K562 (cell line): Measurements from ENCODE around the gene C19orf44. TPM values are rescaled to one million over a fixed set of nuclear protein-coding genes. Genes with fewer than 3 reads are reported as not detected.

ENCODE experiments used
- AFF4 ChIP-seq: sonication (generic); formaldehyde crosslinking; IDR thresholded peaks from 2 replicates; pipeline ENCODE4 v1.8.0; 2023; ENCODE audit warnings: mild to moderate bottlenecking, missing genetic modification reagents
- BDP1 ChIP-seq: IDR thresholded peaks from 3 replicates; pipeline ENCODE4 v1.6.1; 2011; ENCODE audit not compliant: insufficient read length, insufficient read depth
- BMI1 ChIP-seq: fragments of 150-350 bp; IDR thresholded peaks from 2 replicates; pipeline ENCODE4 v1.6.1; 2014; ENCODE audit warnings: low read length
- EWSR1 ChIP-seq: fragments of 450-650 bp; IDR thresholded peaks from 2 replicates; pipeline ENCODE4 v1.6.1; 2018; ENCODE audit warnings: borderline replicate concordance, mild to moderate bottlenecking, low read depth, moderate library complexity; ENCODE audit not compliant: partially characterized antibody
- FOXK1 ChIP-seq: sonication (generic); formaldehyde crosslinking; IDR thresholded peaks from 2 replicates; pipeline ENCODE4 v1.8.0; 2022; ENCODE audit warnings: missing genetic modification reagents, mild to moderate bottlenecking, borderline replicate concordance
- HDAC1 ChIP-seq, 2 experiments: fragments of 450-650 bp; IDR thresholded peaks; 2 replicates each; pipeline ENCODE4 v1.6.1; 2016 to 2017; ENCODE audit warnings: inconsistent platforms in 1 of 2, mild to moderate bottlenecking in 1 of 2, moderate library complexity in 1 of 2
- HMG20A ChIP-seq: fragments of 450-650 bp; formaldehyde crosslinking; conservative IDR thresholded peaks from 2 replicates; pipeline ENCODE4 v1.4.0; 2020; ENCODE audit warnings: mild to moderate bottlenecking, mixed read lengths
- HOMEZ ChIP-seq: fragments of 250-450 bp; sonication (Bioruptor Pico); IDR thresholded peaks from 2 replicates; pipeline ENCODE4 v1.4.0; 2020; ENCODE audit warnings: mild to moderate bottlenecking, moderate library complexity
- JUNB ChIP-seq: fragments of 450-650 bp; formaldehyde crosslinking; conservative IDR thresholded peaks from 2 replicates; pipeline ENCODE4 v1.4.0; 2020; ENCODE audit warnings: mild to moderate bottlenecking
- MAX ChIP-seq: sonication (generic); formaldehyde crosslinking; IDR thresholded peaks from 2 replicates; pipeline ENCODE4 v1.9.0; 2022; ENCODE audit warnings: mild to moderate bottlenecking, missing genetic modification reagents
- NONO ChIP-seq, 2 experiments: fragments of 200-400 bp in 1 of 2; fragments of 450-650 bp in 1 of 2; formaldehyde crosslinking in 1 of 2; IDR thresholded peaks; 2 replicates each; pipeline ENCODE4 v1.6.1; 2017; ENCODE audit warnings: low read depth in 2 of 2, mild to moderate bottlenecking in 2 of 2, moderate library complexity in 2 of 2, low read length in 1 of 2
- OTX1 ChIP-seq: fragments of 450-650 bp; formaldehyde crosslinking; IDR thresholded peaks from 2 replicates; pipeline ENCODE4 v1.4.0; 2022; ENCODE audit warnings: mild to moderate bottlenecking
- PHTF2 ChIP-seq: fragments of 250-450 bp; sonication (Bioruptor Pico); IDR thresholded peaks from 2 replicates; pipeline ENCODE4 v1.5.0; 2021; ENCODE audit warnings: mild to moderate bottlenecking
- POLR3G ChIP-seq: IDR thresholded peaks from 2 replicates; pipeline ENCODE4 v1.6.1; 2011; ENCODE audit not compliant: insufficient read length, insufficient replicate concordance; ENCODE audit errors: extremely low read depth
- RBM34 ChIP-seq: fragments of 200-400 bp; formaldehyde crosslinking; IDR thresholded peaks from 2 replicates; pipeline ENCODE4 v1.6.1; 2018; ENCODE audit warnings: low read length, borderline replicate concordance; ENCODE audit not compliant: insufficient read depth
- SFPQ ChIP-seq: fragments of 200-400 bp; formaldehyde crosslinking; IDR thresholded peaks from 2 replicates; pipeline ENCODE4 v1.6.1; 2017; ENCODE audit warnings: mild to moderate bottlenecking, low read depth, low read length, moderate library complexity
- SMAD4 ChIP-seq: fragments of 250-450 bp; sonication (Bioruptor Pico); conservative IDR thresholded peaks from 2 replicates; pipeline ENCODE4 v1.8.0; 2021; ENCODE audit warnings: inconsistent platforms, mild to moderate bottlenecking, moderate library complexity
- ZBED1 ChIP-seq: IDR thresholded peaks from 2 replicates; pipeline ENCODE4 v1.6.1; 2014
- ZEB2 ChIP-seq: fragments of 450-650 bp; IDR thresholded peaks from 2 replicates; pipeline ENCODE4 v1.6.1; 2016
- ZNF134 ChIP-seq: fragments of 250-450 bp; sonication (Bioruptor Pico); conservative IDR thresholded peaks from 2 replicates; pipeline ENCODE4 v1.4.0; 2020
- ZNF140 ChIP-seq: fragments of 250-450 bp; sonication (Bioruptor Pico); IDR thresholded peaks from 2 replicates; pipeline ENCODE4 v1.8.0; 2021; ENCODE audit warnings: moderate library complexity, mild to moderate bottlenecking, inconsistent platforms
- ZNF311 ChIP-seq: fragments of 250-450 bp; sonication (Bioruptor Pico); IDR thresholded peaks from 2 replicates; pipeline ENCODE4 v1.4.0; 2020; ENCODE audit warnings: mild to moderate bottlenecking, moderate library complexity
- ZNF77 ChIP-seq: fragments of 250-450 bp; sonication (Bioruptor Pico); IDR thresholded peaks from 2 replicates; pipeline ENCODE4 v1.5.0; 2020
- polyA plus RNA-seq, 8 experiments: library from polyadenylated mRNA; depleted of rRNA in 4 of 8; stranded (reverse) in 5 of 8; unstranded in 3 of 8; fragments of >200 nt; fragmentation: Nextera tagmentation in 2 of 8; fragmentation: Illumina TruSeq in 1 of 8; extraction: Ambion mirVana in 2 of 8; extraction: Trizol in 1 of 8; gene quantifications; 2 replicates each; pipeline versions ENCODE4 v1.2.1 to v1.2.3, GENCODE V29; 2011 to 2014; ENCODE audit warnings: inconsistent platforms in 1 of 8, missing spikeins in 1 of 8
- total RNA-seq, 7 experiments: library from RNA; depleted of rRNA in 6 of 7; stranded (reverse); fragments of >200 nt in 6 of 7; fragmentation: Illumina TruSeq in 2 of 7; extraction: Trizol in 2 of 7; gene quantifications; 2 replicates each; pipeline versions ENCODE4 v1.2.1 to v1.2.3, GENCODE V29; 2011 to 2021; ENCODE audit warnings: low replicate concordance in 1 of 7

C19orf44 gene
- total and polyA plus RNA-seq, 9 of the 15 experiments (the other 6 are each of a cell fraction or from before 2014, with no cell fraction given) = 0.41 to 7.7 (median 3.5) TPM

GRCh38 chr19:16446724-16447368 is 49.3 kb upstream of the C19orf44 start (continued):
- TF ChIP-seq MAX (CRISPR knock-in tag) = peak; percentile 88
- TF ChIP-seq SMAD4 = no peak
- peak in 1 of 2 experiments; percentile 14; a peak in 1 of 4 replicates for TF ChIP-seq HDAC1 (IDR thresholded peaks at IDR 0.05)
- no peak for TF ChIP-seq HMG20A (CRISPR knock-in tag)
- no peak for TF ChIP-seq ZBED1
- no peak for TF ChIP-seq OTX1 (CRISPR knock-in tag)
- no peak for TF ChIP-seq BMI1
- no peak for TF ChIP-seq ZNF134 (CRISPR knock-in tag)
- TF ChIP-seq SFPQ = no peak
- no peak for TF ChIP-seq JUNB
- TF ChIP-seq EWSR1 = no peak
- no peak for TF ChIP-seq ZNF140 (CRISPR knock-in tag)
- TF ChIP-seq ZEB2 = no peak
- no peak for TF ChIP-seq PHTF2 (CRISPR knock-in tag)
- no peak for TF ChIP-seq AFF4 (CRISPR knock-in tag)
- TF ChIP-seq ZNF77 (CRISPR knock-in tag) = no peak
- TF ChIP-seq RBM34 = no peak
- no peak for TF ChIP-seq HOMEZ (CRISPR knock-in tag)
- TF ChIP-seq NONO (IDR thresholded peaks at IDR 0.05; ENCODE audit: low read depth in 2 of 2, low read length in 1 of 2) = no peak
- no peak for TF ChIP-seq BDP1
- no peak for TF ChIP-seq POLR3G
- no peak for TF ChIP-seq FOXK1
- no peak for TF ChIP-seq ZNF311 (CRISPR knock-in tag)
